SK-N-DZ (cell line): ENCODE data around the gene SPDYE11. TPM values are rescaled to one million over a fixed set of nuclear protein-coding genes. Genes with fewer than 3 reads are reported as not detected.
"Not testable (repeated sequence)": the region's sequence is repeated elsewhere in the genome, so short reads cannot be mapped to it uniquely, and the experiment has no call there.

Source experiments
- DNase-seq: peaks from one replicate; pipeline ENCODE4 v3.0.0-alpha.2; 2015; ENCODE audit warnings: low spot score
- polyA plus RNA-seq, 2 experiments: library from polyadenylated mRNA; depleted of rRNA; stranded (reverse); fragments of >200 nt; gene quantifications; 2 replicates each; pipeline ENCODE4 v1.2.3, GENCODE V29; 2014
- small RNA-seq, 2 experiments: library from RNA; depleted of rRNA; stranded (forward); fragments of <200 nt; gene quantifications; one replicate each; pipeline ENCODE3, GENCODE V24; 2014

Gene SPDYE11, protein sequence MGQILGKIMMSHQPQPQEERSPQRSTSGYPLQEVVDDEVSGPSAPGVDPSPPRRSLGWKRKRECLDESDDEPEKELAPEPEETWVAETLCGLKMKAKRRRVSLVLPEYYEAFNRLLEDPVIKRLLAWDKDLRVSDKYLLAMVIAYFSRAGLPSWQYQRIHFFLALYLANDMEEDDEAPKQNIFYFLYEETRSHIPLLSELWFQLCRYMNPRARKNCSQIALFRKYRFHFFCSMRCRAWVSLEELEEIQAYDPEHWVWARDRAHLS
- 0.05 and 0.20 TPM in 2 replicates for polyA plus RNA-seq (2014; cell fraction: cytosol; rRNA removed)
- polyA plus RNA-seq (2014; cell fraction: nucleus; rRNA removed): not detected in 2 replicates

DNA sequence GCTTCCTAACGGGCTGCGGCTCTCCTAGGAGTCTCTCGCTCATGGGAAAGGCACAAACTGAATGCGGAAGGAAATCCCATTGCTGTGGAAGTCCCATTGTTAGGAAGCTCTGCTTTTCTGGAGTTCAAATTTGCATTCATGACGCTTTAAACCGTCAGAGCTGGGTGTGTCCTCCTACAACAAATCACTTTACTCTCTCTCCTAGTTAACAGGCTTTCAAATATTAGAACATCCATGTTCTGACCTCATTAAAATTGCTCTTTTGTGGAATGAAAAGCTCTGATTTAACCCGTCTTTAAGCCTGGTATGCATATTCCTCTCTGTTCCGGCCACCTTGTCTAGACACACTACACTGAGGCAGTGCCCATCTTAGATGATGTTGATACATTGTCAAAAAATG, at the start of gene SPDYE11:
Gene SPDYE11 (minus strand): TSS at position 101 of the 400 bp plus-strand sequence. CDS start 1,800 bp downstream, outside the sequence.
- DNase-seq: not testable (repeated sequence)

- DNase-seq: not testable (repeated sequence)
Observed at GRCh38 chr7:73085938-73086337, 28.2 kb upstream of the SPDYE11 start, which contains the start of gene SPDYE9. TSS of gene SPDYE9 (minus strand) at chr7:73086038. CDS start at chr7:73084238, 1,800 bp downstream.

DNA sequence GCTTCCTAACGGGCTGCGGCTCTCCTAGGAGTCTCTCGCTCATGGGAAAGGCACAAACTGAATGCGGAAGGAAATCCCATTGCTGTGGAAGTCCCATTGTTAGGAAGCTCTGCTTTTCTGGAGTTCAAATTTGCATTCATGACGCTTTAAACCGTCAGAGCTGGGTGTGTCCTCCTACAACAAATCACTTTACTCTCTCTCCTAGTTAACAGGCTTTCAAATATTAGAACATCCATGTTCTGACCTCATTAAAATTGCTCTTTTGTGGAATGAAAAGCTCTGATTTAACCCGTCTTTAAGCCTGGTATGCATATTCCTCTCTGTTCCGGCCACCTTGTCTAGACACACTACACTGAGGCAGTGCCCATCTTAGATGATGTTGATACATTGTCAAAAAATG, 28.0 kb downstream of the SPDYE11 start, which contains the start of gene SPDYE8:
Gene SPDYE8 (minus strand): TSS at position 101 of the 400 bp plus-strand sequence. CDS start 1,800 bp downstream, outside the sequence.
- not testable (repeated sequence) for DNase-seq

DNA sequence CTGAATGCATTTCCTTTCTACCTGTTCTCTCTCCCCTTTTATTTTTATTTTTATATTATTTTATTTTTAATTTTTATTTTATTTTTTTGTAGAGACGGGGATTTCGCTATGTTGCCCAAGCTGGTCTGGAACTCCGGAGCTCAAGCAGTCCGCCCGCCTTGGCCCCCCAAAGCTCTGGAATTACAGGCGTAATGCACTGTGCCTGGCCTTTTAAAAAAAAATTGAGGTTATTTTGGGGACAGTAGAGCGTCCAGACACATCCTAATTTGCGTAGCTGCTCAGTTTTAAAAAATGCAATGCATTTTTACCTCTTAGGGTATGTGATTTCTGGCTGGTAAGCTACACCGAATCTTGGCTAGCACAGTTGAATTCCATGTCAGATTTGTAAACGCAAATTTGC, 51.2 kb downstream of the SPDYE11 start:
- DNase-seq: not testable (repeated sequence)

DNA sequence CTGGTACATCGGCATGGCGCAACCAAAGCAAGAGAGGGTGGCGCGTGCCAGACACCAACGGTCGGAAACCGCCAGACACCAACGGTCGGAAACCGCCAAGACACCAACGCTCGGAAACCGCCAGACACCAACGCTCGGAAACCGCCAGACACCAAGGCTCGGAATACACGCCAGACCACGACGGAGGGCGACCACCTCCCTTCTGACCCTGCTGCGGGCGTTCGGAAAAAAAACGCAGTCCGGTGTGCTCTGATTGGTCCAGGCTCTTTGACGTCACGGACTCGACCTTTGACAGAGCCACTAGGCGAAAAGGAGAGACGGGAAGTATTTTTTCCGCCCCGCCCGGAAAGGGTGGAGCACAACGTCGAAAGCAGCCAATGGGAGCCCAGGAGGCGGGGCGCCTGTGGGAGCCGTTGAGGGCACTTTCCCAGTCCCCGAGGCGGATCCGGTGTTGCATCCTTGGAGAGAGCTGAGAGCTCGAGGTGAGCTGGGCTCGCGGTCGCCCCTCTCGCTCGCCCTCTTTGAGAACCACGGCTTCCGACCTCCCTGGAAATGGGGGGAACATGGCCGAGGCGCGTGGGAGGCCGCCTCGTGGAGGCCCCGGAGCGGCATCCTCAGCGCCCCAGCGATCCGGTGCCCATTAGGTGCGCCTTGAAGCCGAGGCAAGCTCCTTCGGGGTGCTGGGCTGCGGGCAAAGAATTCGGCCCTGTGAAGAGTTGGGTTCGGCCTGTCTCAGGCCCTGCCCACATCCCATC, 51.8 kb downstream of the SPDYE11 start:
- peak; percentile 96 for DNase-seq

DNA sequence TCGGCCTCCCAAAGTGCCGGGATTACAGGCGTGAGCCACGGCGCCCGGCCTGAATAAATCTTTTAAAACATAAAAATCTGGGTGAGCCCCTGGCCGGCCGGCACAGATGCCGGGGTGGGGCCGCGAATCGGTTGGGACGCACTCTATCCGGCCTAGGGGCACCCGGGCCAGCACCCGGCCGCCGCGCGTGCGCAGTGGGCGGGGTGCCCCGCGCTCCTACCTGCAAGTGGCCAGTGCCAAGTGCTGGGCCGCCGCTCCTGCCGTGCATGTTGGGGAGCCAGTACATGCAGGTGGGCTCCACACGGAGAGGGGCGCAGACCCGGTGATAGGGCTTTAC, 52.4 kb downstream of the SPDYE11 start:
- not testable (repeated sequence) for DNase-seq

GRCh38 chr7:72997887-72998468, 59.7 kb downstream of the SPDYE11 start:
- not testable (repeated sequence) for DNase-seq

Small RNA genes lying within 50 kb of the gene (small RNA-seq; reads per million reads assigned to genes)
- gene RF00019: 0 reads per million in 2 experiments
